Ovary (tissue), 9 donors: ENCODE results near the gene DCAF10. TPM values are rescaled to one million over a fixed set of nuclear protein-coding genes. Genes with fewer than 3 reads are reported as not detected.
"Not testable (repeated sequence)": the region's sequence is repeated elsewhere in the genome, so short reads cannot be mapped to it uniquely, and the experiment has no call there.

Experiments
- DNase-seq, 5 donors: peaks; one replicate each; pipeline ENCODE4 v3.0.0-alpha.2; 2019 to 2020
- H3K27ac ChIP-seq, 2 donors: fragments of 200-600 bp; one replicate each; pipeline versions ENCODE4 v1.5.1 to v1.8.0; 2019 to 2022
- H3K27me3 ChIP-seq: fragments of 200-600 bp; one replicate; pipeline ENCODE4 v1.8.0; 2022
- H3K36me3 ChIP-seq: fragments of 200-600 bp; sonication (generic); one replicate; pipeline ENCODE4 v1.5.1; 2019
- H3K4me1 ChIP-seq: one replicate; pipeline ENCODE4 v1.8.1; 2013; ENCODE audit warnings: mild to moderate bottlenecking, moderate library complexity; ENCODE audit not compliant: insufficient read depth
- H3K4me3 ChIP-seq: fragments of 200-600 bp; sonication (generic); one replicate; pipeline ENCODE4 v1.5.1; 2017
- H3K9me3 ChIP-seq, 2 donors: fragments of 200-600 bp in 1 of 2; sonication (generic) in 1 of 2; one replicate each; pipeline versions ENCODE4 v1.5.1 to v1.8.1; 2013 to 2019; ENCODE audit warnings: mild to moderate bottlenecking in 1 of 2, moderate library complexity in 1 of 2
- CTCF ChIP-seq, 3 donors: fragments of 450-650 bp in 2 of 3; fragments of 200-600 bp in 1 of 3; IDR thresholded peaks; one replicate each; pipeline versions ENCODE4 v1.5.1 to v1.8.0; 2016 to 2022; ENCODE audit warnings: antibody characterized with exemption in 3 of 3, mild to moderate bottlenecking in 1 of 3
- EP300 ChIP-seq: sonication (generic); formaldehyde crosslinking; IDR thresholded peaks from one replicate; pipeline ENCODE4 v1.6.1; 2017; ENCODE audit warnings: antibody characterized with exemption
- POLR2A ChIP-seq: fragments of 450-650 bp; IDR thresholded peaks from one replicate; pipeline ENCODE4 v1.6.1; 2017; ENCODE audit warnings: antibody characterized with exemption, mild to moderate bottlenecking, moderate library complexity
- WGBS, 3 donors: extraction: QIAGEN DNeasy Blood & Tissue Kit in 1 of 3; methylation state at CpG; one replicate each; pipeline versions ENCODE4 v1.1.5 to v1.1.7; 2013 to 2017; 5-methylcytosine and 5-hydroxymethylcytosine counted together
- intact Hi-C, 4 donors: fragments of 100-400 bp; cut with DNase I; formaldehyde crosslinking; loops; one replicate each; pipeline versions ENCODE4 v1.11.0 to v1.15.1; 2022 to 2023
- polyA plus RNA-seq, 2 donors: library from polyadenylated mRNA; stranded (reverse); fragments of 200-250 nt in 1 of 2; fragments of 350-450 nt in 1 of 2; fragmentation: Illumina TruSeq in 1 of 2; extraction: RNeasy Lipid Tissue Mini Kit (QIAGEN cat#74804) in 1 of 2; gene quantifications; one replicate each; pipeline ENCODE4 v1.2.3, GENCODE V29; 2013 to 2014
- total RNA-seq, 7 donors: library from RNA; depleted of rRNA in 2 of 7; stranded (reverse); fragments of >200 nt in 2 of 7; fragmentation: NEBNext Ultra II Directional in 3 of 7; extraction: Animal tissue kit (Norgen Biotek cat#: 25700) in 3 of 7; gene quantifications; one replicate each; pipeline versions ENCODE4 v1.1.0 to v1.2.4, GENCODE V29; 2016 to 2023
- donor health status: DM: no; HTN: no; CAD: no; lungs with moderate emphysema.
- donor health status: DM: no; HTN: no; CAD: no.
- donor health status: Bipolar disorder and iron deficiency.
- donor health status: DM: yes; HTN: yes; CAD: no.
- donor health status: DM: no; HTN: no; CAD: no.
- donor health status: DM: yes; HTN: yes; CAD: no.

Gene DCAF10
- total and polyA plus RNA-seq, 9 donors, result 9.0 to 39.8 (median 25.9) TPM

- Histone ChIP-seq H3K4me3 (no peak overlapping the region), H3K4me1 (no peaks in the 10 kb centered on the region), H3K27ac (no peak overlapping the region), H3K9me3 (no peaks in the 10 kb centered on the region), H3K27me3 (no peaks in the 10 kb centered on the region), H3K36me3 (no peaks in the 10 kb centered on the region)
- TF ChIP-seq POLR2A, result no peak
- no peak for TF ChIP-seq CTCF (IDR thresholded peaks at IDR 0.05)
- TF ChIP-seq EP300, result no peak
- no peak for DNase-seq
- intact Hi-C loops, result no loop called here
- WGBS, 3 donors, result 96 to 97% (median 97%) methylated on average over 5 of the region's 5 CpGs
Observed at GRCh38 chr9:37812773-37813379, 12.3 kb downstream of the DCAF10 start.

DNA sequence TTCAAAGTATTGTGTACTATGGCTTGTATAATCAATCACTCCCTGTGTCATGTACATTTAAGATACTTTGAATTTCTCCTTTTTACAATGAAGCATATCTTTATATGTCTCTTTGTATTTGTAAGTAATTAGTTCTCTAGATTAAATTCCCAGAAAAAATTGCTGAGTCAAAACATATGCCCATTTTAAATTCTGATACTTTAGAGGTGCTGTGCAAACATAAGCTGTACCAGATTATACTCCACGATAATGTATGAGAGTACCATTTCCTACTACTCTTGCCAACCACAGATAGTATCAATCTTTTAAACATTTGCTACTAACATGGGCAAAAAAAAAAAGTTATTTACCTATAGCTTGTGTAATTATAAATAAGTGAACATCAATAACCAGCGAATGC lies 18.3 kb downstream of the DCAF10 start:
- Histone ChIP-seq H3K4me1 (no peaks in the 10 kb centered on the region), H3K36me3 (no peaks in the 10 kb centered on the region), H3K27ac (no peak overlapping the region), H3K4me3 (no peak overlapping the region), H3K9me3 (no peaks in the 10 kb centered on the region), H3K27me3 (no peaks in the 10 kb centered on the region)
- 66 to 78% (median 74%) methylated on average over 2 of the region's 2 CpGs for WGBS, 3 donors
- no peak for DNase-seq
- TF ChIP-seq EP300, result no peak
- TF ChIP-seq CTCF (IDR thresholded peaks at IDR 0.05), result no peak
- no peak for TF ChIP-seq POLR2A
- intact Hi-C loops, result no loop called here

GRCh38 chr9:37820142-37820541 lies 19.5 kb downstream of the DCAF10 start:
- H3K4me3 ChIP-seq, result no peak overlapping the region
- no peaks in the 10 kb centered on the region for H3K4me1 ChIP-seq
- TF ChIP-seq POLR2A (no peak), EP300 (no peak), CTCF (IDR thresholded peaks at IDR 0.05) (no peak)
- H3K9me3 ChIP-seq, result no peaks in the 10 kb centered on the region
- WGBS, 3 donors, result 78 to 82% (median 81%) methylated on average over 5 of the region's 5 CpGs
- intact Hi-C loops, result no loop called here
- no peaks in the 10 kb centered on the region for H3K36me3 ChIP-seq
- DNase-seq, result no peak
- H3K27me3 ChIP-seq, result no peaks in the 10 kb centered on the region
- H3K27ac ChIP-seq, result no peak overlapping the region

- H3K27ac ChIP-seq, H3K4me3 ChIP-seq, intact Hi-C loops, H3K9me3 ChIP-seq, H3K4me1 ChIP-seq, DNase-seq, H3K36me3 ChIP-seq, H3K27me3 ChIP-seq: not testable (repeated sequence)
- WGBS, 3 donors, result 89 to 95% (median 92%) methylated on average over 2 of the region's 2 CpGs
Observed at GRCh38 chr9:37825174-37825573, 24.6 kb downstream of the DCAF10 start.

- intact Hi-C loops, result no loop called here
- Histone ChIP-seq H3K4me3 (no peak overlapping the region), H3K27me3 (no peaks in the 10 kb centered on the region), H3K27ac (no peak overlapping the region), H3K36me3 (no peaks in the 10 kb centered on the region), H3K9me3 (no peaks in the 10 kb centered on the region), H3K4me1 (no peaks in the 10 kb centered on the region)
- WGBS, 3 donors, result 74 to 89% (median 84%) methylated on average over 4 of the region's 4 CpGs
- TF ChIP-seq EP300, result no peak
- TF ChIP-seq POLR2A, result no peak
- no peak for TF ChIP-seq CTCF (IDR thresholded peaks at IDR 0.05)
- no peak for DNase-seq
Observed at GRCh38 chr9:37827483-37828165, 27.0 kb downstream of the DCAF10 start.
